ENCODE measurements around the gene GZMM. TPM values are rescaled to one million over a fixed set of nuclear protein-coding genes. Genes with fewer than 3 reads are reported as not detected.

The GZMM gene
- total RNA-seq, 4 donors from 2014 or later: 0.50 to 0.58 TPM; not detected in 2

- TF ChIP-seq POLR2AphosphoS5 (IDR thresholded peaks at IDR 0.05): no peak
- Histone ChIP-seq H3K9me3 (no peaks in the 10 kb centered on the region), H3K4me1 (peaks cover 34 to 63% (median 51%) of the 10 kb centered on the region in 4 donors), H3K27me3 (no peaks in the 10 kb centered on the region), H3K27ac (replicated peaks in 1 of 4) (peak overlapping the region; percentile 97 to 99 (median 98)), H3K4me3 (peak overlapping the region; percentile 87 to 99 (median 96)), H3K36me3 (peaks cover 31 to 42% (median 40%) of the 10 kb centered on the region in 4 donors)
- WGBS: 58% methylated on average over 9 of the region's 14 CpGs
- intact Hi-C loops (cut with DNase I): no loop called here
- no peak for DNase-seq (ENCODE audit: extremely low spot score)
Measured at GRCh38 chr19:534088-534487, 9.8 kb upstream of the GZMM start.

- peaks cover 38 to 64% (median 53%) of the 10 kb centered on the region in 4 donors for H3K4me1 ChIP-seq
- WGBS: 31% methylated on average over 8 of the region's 16 CpGs
- H3K27me3 ChIP-seq: no peaks in the 10 kb centered on the region
- no peak for DNase-seq (ENCODE audit: extremely low spot score)
- TF ChIP-seq POLR2AphosphoS5 (IDR thresholded peaks at IDR 0.05): no peak
- TF ChIP-seq, protein P1, sequence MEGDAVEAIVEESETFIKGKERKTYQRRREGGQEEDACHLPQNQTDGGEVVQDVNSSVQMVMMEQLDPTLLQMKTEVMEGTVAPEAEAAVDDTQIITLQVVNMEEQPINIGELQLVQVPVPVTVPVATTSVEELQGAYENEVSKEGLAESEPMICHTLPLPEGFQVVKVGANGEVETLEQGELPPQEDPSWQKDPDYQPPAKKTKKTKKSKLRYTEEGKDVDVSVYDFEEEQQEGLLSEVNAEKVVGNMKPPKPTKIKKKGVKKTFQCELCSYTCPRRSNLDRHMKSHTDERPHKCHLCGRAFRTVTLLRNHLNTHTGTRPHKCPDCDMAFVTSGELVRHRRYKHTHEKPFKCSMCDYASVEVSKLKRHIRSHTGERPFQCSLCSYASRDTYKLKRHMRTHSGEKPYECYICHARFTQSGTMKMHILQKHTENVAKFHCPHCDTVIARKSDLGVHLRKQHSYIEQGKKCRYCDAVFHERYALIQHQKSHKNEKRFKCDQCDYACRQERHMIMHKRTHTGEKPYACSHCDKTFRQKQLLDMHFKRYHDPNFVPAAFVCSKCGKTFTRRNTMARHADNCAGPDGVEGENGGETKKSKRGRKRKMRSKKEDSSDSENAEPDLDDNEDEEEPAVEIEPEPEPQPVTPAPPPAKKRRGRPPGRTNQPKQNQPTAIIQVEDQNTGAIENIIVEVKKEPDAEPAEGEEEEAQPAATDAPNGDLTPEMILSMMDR (IDR thresholded peaks at IDR 0.05): no peak
- no peak for TF ChIP-seq EP300 (IDR thresholded peaks at IDR 0.05)
- TF ChIP-seq POLR2A (IDR thresholded peaks at IDR 0.05; ENCODE audit: low read depth): no peak
- H3K27ac ChIP-seq (replicated peaks in 1 of 4): peak overlapping the region; percentile 32 to 99 (median 48)
- no peaks in the 10 kb centered on the region for H3K9me3 ChIP-seq
- H3K36me3 ChIP-seq: peaks cover 36 to 49% (median 47%) of the 10 kb centered on the region in 4 donors
- H3K4me3 ChIP-seq: no peak overlapping the region
- intact Hi-C loops (cut with DNase I): no loop called here
Measured at GRCh38 chr19:535017-535835, 8.6 kb upstream of the GZMM start.

- peaks cover 30 to 56% (median 44%) of the 10 kb centered on the region in 4 donors for H3K4me1 ChIP-seq
- 88% methylated on average over 22 of the region's 55 CpGs for WGBS
- no peak for DNase-seq (ENCODE audit: extremely low spot score)
- H3K9me3 ChIP-seq: no peaks in the 10 kb centered on the region
- H3K27ac ChIP-seq (replicated peaks in 1 of 4): peak overlapping the region in 1 of 4 donors; percentile 99
- TF ChIP-seq POLR2AphosphoS5 (IDR thresholded peaks at IDR 0.05) (no peak), EP300 (IDR thresholded peaks at IDR 0.05) (no peak), POLR2A (IDR thresholded peaks at IDR 0.05; ENCODE audit: low read depth) (no peak)
- TF ChIP-seq, protein P1 (IDR thresholded peaks at IDR 0.05): no peak
- H3K36me3 ChIP-seq: peaks cover 40 to 55% (median 53%) of the 10 kb centered on the region in 4 donors
- H3K4me3 ChIP-seq: no peak overlapping the region
- H3K27me3 ChIP-seq: no peaks in the 10 kb centered on the region
- intact Hi-C loops (cut with DNase I): no loop called here
Measured at GRCh38 chr19:536031-536880, 7.6 kb upstream of the GZMM start.

DNA sequence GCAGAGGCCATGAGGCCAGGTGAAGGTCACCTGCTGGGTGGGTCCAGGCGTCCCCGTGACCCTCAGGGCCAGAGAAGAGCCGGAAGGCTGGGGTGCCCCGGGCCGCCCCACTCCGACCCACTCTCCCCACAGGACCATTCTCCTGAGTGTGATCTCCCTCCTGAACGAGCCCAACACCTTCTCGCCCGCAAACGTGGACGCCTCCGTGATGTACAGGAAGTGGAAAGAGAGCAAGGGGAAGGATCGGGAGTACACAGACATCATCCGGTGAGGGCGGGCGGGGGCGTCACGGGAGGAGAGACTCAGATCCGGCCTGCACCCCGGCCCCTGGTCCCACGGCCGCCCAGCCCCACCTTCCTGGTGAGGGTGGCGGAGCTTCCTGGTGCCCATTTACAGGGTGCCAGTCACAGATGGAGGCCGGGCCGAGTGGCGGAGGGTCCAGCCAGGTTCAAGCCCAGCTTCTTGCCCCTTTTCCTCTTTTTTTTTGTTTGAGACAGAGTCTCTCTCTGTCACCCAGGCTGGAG is 6.9 kb upstream of the GZMM start:
- Histone ChIP-seq H3K36me3 (peaks cover 47 to 62% (median 60%) of the 10 kb centered on the region in 4 donors), H3K4me1 (peaks cover 30 to 56% (median 44%) of the 10 kb centered on the region in 4 donors), H3K9me3 (no peaks in the 10 kb centered on the region), H3K27me3 (no peaks in the 10 kb centered on the region), H3K4me3 (no peak overlapping the region), H3K27ac (replicated peaks in 1 of 4) (no peak overlapping the region)
- TF ChIP-seq EP300 (IDR thresholded peaks at IDR 0.05) (no peak), POLR2A (IDR thresholded peaks at IDR 0.05; ENCODE audit: low read depth) (no peak), POLR2AphosphoS5 (IDR thresholded peaks at IDR 0.05) (no peak)
- TF ChIP-seq, protein P1 (IDR thresholded peaks at IDR 0.05): no peak
- DNase-seq (ENCODE audit: extremely low spot score): no peak
- WGBS: 95% methylated on average over 25 of the region's 26 CpGs
- intact Hi-C loops (cut with DNase I): no loop called here
